HCT116 (cell line): ENCODE data around the gene SERAC1.

Experiments
- CTCF ChIP-seq, 3 experiments: fragments of 200-600 bp in 1 of 3; sonication (generic) in 1 of 3; IDR thresholded peaks in 2 of 3; conservative IDR thresholded peaks in 1 of 3; 2 replicates each; pipeline ENCODE4 v1.5.1; 2012 to 2017; ENCODE audit warnings: low read depth in 2 of 3, low read length in 2 of 3, antibody characterized with exemption in 1 of 3, borderline replicate concordance in 1 of 3, control low read depth in 1 of 3, mild to moderate bottlenecking in 1 of 3, mixed read lengths in 1 of 3, mixed run types in 1 of 3, moderate library complexity in 1 of 3; ENCODE audit not compliant: insufficient read depth in 1 of 3
- EZH2 ChIP-seq: fragments of 200-600 bp; sonication (generic); IDR thresholded peaks from 2 replicates; pipeline ENCODE4 v1.6.1; 2017; ENCODE audit warnings: antibody characterized with exemption, mixed run types
- POLR2A ChIP-seq: IDR thresholded peaks from 2 replicates; pipeline ENCODE4 v1.7.0; 2011; ENCODE audit warnings: borderline replicate concordance; ENCODE audit not compliant: insufficient read depth, insufficient read length; ENCODE audit errors: extremely low read depth
- RAD21 ChIP-seq: IDR thresholded peaks from 2 replicates; pipeline ENCODE4 v1.6.1; 2012; ENCODE audit warnings: low read depth, mild to moderate bottlenecking
- TCF7L2 ChIP-seq: IDR thresholded peaks from 2 replicates; pipeline ENCODE4 v1.7.0; 2011; ENCODE audit warnings: borderline replicate concordance, inconsistent platforms; ENCODE audit not compliant: insufficient read depth, insufficient read length; ENCODE audit errors: extremely low read depth
- ZNF274 ChIP-seq: fragments of 200-500 bp; sonication (Bioruptor generic); IDR thresholded peaks from 2 replicates; pipeline ENCODE4 v1.6.1; 2014; ENCODE audit warnings: mild to moderate bottlenecking, low read depth, low read length, inconsistent platforms

GRCh38 chr6:158122048-158122447, 46.0 kb downstream of the SERAC1 start:
- no peak for TF ChIP-seq EZH2
- no peak for TF ChIP-seq CTCF (IDR thresholded peaks at IDR 0.05 in 2 of 3, conservative IDR thresholded peaks at IDR 0.05 in 1 of 3; ENCODE audit: borderline replicate concordance in 1 of 3, insufficient read depth in 1 of 3, low read depth in 2 of 3, low read length in 2 of 3)
- no peak for TF ChIP-seq POLR2A
- TF ChIP-seq ZNF274: no peak
- TF ChIP-seq TCF7L2: no peak
- TF ChIP-seq RAD21: no peak
